Measurements from ENCODE around the gene MZT2B.
"Not testable (repeated sequence)": the region's sequence is repeated elsewhere in the genome, so short reads cannot be mapped to it uniquely, and the experiment has no call there.

The MZT2B gene

GRCh38 chr2:130181880-130182682, at the start of gene MZT2B:
Gene MZT2B (plus strand): TSS chr2:130182262. CDS start chr2:130182283, 21 bp downstream.
- DNase-seq (ENCODE audit: low read depth): peak; percentile 79

- no peak for DNase-seq (ENCODE audit: low read depth)
Observed at GRCh38 chr2:130135692-130136541, 46.1 kb upstream of the MZT2B start.

GRCh38 chr2:130136546-130136945, 45.5 kb upstream of the MZT2B start:
- not testable (repeated sequence) for DNase-seq (ENCODE audit: low read depth)

- DNase-seq (ENCODE audit: low read depth): not testable (repeated sequence)
Observed at GRCh38 chr2:130137118-130137517, 44.9 kb upstream of the MZT2B start.

- DNase-seq (ENCODE audit: low read depth): not testable (repeated sequence)
Observed at GRCh38 chr2:130138326-130138725, 43.7 kb upstream of the MZT2B start.

- DNase-seq (ENCODE audit: low read depth): not testable (repeated sequence)
Observed at GRCh38 chr2:130138841-130139251, 43.2 kb upstream of the MZT2B start.

- DNase-seq (ENCODE audit: low read depth): not testable (repeated sequence)
Observed at GRCh38 chr2:130139331-130140280, 42.5 kb upstream of the MZT2B start.

GRCh38 chr2:130140516-130140915, 41.5 kb upstream of the MZT2B start:
- DNase-seq (ENCODE audit: low read depth): not testable (repeated sequence)

GRCh38 chr2:130141002-130141401, 41.1 kb upstream of the MZT2B start:
- DNase-seq (ENCODE audit: low read depth): not testable (repeated sequence)

- DNase-seq (ENCODE audit: low read depth): not testable (repeated sequence)
Observed at GRCh38 chr2:130141645-130142370, 40.3 kb upstream of the MZT2B start.

- not testable (repeated sequence) for DNase-seq (ENCODE audit: low read depth)
Observed at GRCh38 chr2:130142396-130143265, 39.4 kb upstream of the MZT2B start.

GRCh38 chr2:130143266-130144039, 38.6 kb upstream of the MZT2B start:
- not testable (repeated sequence) for DNase-seq (ENCODE audit: low read depth)

GRCh38 chr2:130145006-130145414, 37.1 kb upstream of the MZT2B start, which contains the start of gene CCDC74B:
Gene CCDC74B (minus strand): TSS chr2:130145112. CDS start chr2:130144996, 116 bp downstream.
- DNase-seq (ENCODE audit: low read depth): peak; percentile 39

GRCh38 chr2:130148515-130148914, 33.5 kb upstream of the MZT2B start:
- not testable (repeated sequence) for DNase-seq (ENCODE audit: low read depth)

GRCh38 chr2:130150181-130151144, 31.6 kb upstream of the MZT2B start:
- DNase-seq (ENCODE audit: low read depth): no peak

- DNase-seq (ENCODE audit: low read depth): not testable (repeated sequence)
Observed at GRCh38 chr2:130151145-130151512, 30.9 kb upstream of the MZT2B start.

- not testable (repeated sequence) for DNase-seq (ENCODE audit: low read depth)
Observed at GRCh38 chr2:130152136-130152815, 29.8 kb upstream of the MZT2B start.

Measured in T-helper 22 cell (primary cell).